Inflammatory macrophage (primary cell): Measurements from ENCODE around the gene IGF2BP3.

Experiments used
- DNase-seq, 2 donors: peaks; one replicate each; pipeline ENCODE4 v3.0.0-alpha.2; 2020 to 2022

The IGF2BP3 gene

DNA sequence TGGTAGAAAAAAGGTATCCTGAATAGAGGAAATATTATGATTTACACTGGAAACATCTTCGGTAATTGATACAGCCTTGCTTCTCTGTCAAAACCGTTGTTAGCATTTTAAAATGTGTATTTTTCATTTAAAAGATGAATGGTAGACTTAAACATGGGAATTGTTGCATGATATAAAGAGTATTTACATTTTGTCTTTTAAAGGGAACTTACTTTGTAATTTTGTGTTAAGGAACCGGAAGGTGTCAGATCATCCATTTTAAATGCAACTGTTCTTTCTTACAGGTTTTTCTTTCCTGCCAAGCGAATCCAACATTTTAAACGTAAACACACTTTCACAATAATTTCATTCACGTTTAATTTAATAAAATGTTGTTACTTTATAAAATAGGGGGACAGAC lies 1.8 kb upstream of the IGF2BP3 start:
- DNase-seq, result no peak

DNA sequence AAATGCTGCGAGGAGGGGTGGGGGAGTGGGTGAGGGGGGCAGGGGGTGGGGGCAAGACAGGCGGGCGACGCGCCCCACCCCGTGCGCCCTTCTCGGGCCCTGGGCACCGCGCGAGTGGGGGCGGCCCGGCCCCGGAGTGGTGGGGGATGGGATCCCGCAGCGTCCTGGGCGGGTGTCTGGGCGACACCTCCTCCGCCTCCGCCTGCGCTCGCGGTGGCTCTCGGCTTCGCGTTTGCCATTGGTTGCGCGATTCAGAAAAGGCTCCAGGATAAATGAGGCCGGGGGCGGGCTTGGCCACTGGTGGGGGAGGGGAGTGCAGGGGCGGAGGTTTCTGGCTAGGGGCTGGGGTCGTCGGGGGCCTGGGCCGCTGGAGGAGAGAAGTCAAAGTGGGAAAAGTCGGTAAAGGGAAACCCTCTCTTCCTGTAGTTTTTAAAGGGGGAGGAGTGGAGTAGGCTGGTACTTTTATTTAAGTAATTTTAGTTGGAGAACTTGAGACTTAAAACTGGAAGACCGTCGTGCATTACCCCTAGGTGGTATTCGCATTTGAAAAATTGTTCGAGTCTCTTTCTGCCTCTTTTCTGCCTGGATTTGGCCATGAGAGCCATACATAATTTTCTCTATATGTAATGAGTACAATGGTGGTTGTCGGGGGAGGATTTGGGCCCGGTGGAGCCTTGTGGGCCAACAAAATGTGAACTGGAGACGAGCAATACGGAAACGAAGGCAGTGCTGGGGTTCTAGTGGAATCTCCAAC lies 992 bp upstream of the IGF2BP3 start:
- no peak for DNase-seq

DNA sequence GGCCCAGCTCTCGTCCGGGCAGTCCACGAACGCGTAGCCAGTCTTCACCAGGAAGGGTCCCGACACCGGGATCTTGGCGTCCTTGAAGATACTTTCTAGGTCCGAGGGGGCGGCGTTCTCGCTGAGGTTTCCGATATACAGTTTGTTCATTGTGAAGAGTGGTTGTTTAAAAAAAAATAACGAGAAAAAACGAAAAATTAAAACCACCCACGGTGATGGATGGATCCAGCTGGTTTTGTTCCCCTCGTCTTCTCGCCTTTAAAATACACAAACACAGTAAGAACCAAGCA lies 385 bp downstream of the IGF2BP3 start:
- no peak for DNase-seq

DNA sequence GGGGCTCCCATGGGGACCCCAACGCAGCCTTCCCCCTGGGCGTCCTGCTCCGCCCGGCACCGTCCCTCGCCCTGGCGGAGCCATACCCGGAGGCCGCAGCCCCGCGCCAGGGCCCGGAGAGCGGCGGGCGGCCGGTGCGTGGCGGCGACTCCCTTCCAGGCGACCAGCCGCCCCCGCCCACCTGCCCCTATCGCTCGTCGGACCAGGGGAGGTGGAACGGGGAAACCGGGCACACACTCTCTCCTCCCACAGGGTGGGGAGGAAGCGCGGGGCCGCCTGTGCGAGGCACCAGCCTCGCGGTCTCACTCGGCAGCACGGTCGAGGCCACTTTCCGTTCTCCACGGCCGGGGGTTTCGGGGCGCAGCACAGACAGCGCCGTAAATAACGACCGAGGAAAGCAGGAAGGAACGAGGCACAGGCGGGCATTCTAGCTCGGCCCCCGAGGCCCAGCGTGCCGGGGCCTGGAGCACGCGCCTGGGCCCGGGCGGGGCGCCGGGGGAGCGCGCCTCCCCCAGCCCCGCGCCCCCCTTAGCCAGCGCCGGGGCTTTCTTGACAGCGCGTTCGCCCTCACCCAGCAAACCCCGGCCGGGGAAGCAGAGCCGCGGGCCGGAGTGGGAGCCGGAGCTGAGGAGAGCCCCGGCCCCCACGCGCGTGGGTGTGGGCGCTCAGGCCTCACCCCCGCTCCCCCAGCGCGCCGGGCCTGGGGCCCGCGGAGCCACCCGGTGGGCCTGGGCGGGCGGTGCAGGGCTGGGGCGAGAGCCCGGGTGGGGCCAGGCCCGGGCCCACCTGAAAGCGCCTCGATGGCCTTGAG lies 936 bp downstream of the IGF2BP3 start:
- no peak for DNase-seq

DNA sequence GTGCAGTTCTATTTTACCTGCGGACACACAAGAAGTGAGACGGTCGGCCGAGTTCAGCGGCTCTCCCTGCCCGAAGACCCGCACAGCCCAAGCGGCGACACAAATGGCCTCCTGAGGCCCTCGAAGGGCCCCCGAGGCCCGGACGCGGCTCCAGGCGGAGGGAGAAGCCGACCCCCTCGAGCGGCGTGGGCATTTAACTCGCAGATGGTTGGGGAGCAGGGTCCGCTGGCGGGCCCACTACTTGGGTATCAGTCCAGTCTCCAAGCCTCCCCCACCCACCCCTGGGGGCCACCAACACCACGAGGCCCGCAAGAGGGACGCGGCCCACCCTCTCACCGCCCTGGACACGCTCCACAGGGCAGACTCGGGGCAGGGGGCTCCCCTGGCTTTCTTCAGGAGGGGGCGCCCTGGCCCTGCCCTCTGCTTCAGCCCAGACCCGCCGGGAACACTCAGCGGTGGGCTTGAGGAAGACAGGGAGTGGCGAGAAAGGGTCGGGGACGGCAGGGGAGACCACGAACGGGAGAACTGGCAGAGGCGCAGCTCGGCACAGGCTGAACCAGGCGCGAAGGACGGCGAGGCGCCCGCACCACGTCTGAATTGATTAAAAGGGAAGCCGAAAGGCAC lies 1.7 kb downstream of the IGF2BP3 start:
- no peak for DNase-seq

DNA sequence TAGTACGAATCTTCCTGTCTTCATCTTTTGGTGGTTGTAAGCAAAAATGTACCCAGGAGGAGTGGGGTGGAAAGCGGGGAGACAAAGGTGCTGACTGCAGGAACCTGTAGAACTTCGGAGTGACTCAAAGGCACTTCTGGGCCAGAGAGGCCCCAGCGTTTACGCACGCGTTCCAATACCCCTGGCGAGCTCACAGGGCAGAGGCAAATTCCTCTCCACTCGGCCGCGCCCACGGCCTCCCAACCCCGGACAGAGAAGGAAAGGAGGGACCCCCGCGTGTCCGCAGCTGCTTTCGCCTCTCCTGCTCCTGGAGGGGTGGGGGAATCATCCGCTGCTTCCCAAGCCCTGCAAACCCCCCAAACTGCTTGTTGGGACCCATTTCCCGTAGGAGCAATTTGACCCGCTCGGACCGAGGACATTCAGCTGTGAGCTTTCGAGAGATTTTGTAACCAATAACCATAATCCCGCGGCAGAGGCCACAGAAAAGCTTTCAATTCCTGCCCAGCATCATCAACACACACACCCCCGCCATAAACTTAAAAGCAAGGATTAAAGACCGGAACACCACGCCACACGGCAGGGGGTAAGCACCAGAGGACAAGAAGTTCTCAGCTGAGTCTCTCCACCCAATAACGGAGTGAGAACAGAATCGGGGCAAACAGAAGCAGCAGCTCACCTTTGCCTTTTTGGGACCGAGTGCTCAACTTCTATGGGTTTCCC lies 2.3 kb downstream of the IGF2BP3 start:
- DNase-seq, result no peak

DNA sequence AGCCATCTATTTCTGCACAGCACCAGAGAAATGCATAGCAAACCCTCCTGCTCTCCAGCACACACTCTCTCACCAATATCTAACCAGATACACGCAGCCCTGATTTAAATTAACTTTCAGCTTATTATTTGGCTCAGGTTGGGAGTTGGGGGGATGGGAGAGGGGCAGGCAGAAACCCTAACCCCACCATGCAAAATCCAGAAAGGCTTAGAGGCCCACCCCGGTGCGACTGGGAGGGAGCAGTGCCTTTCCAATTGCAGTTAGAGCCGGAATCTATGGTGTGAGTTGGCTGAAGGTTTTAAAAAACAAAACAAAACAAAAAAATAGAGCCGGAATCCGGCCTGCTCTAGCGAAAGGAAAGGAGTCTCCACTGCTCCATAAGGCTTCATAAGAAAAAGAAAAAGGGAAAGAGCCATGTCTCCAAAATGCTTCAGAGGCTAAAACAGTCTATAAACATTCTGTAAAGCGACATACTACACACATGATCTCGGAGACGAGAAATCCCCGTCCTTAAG lies 2.9 kb downstream of the IGF2BP3 start:
- DNase-seq, result no peak

DNA sequence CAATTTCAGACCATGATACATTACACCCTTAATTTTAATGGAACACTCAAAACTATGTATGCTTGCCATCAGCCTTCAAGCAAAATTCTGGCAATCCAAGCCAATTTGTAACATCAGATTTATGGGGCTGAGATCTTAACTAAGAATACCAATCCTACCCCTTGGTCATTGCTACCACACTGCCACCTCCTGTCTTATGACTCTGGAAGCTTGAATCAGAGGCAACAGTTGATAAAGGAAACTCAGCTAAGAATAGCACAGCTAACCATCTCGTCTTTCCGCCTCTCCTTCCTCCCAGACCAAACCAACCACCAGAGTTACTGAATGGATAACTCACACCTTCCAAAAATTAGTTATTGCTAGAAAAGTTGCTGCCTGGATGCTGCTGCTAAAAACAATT lies 7.4 kb downstream of the IGF2BP3 start:
- DNase-seq, result peak in 1 of 2 donors; percentile 39

DNA sequence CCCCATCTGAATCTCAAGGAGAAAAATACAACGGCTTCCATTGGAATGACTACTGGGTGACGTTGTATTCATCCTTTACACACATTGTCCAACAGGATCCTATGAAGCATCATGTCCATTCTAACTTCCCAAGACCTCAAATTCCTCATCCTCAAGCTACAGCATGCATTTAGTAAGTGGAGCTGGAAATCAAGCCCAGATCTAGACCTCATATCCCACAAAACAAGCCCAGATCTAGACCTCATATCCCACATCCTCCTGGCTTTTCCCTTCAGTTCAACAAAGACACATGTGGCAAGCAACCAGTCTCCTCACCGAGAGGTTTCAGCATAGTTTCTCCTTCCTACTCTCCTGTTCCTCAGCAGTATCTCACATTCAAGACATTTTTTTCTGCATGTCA lies 12.2 kb downstream of the IGF2BP3 start:
- DNase-seq, result no peak

DNA sequence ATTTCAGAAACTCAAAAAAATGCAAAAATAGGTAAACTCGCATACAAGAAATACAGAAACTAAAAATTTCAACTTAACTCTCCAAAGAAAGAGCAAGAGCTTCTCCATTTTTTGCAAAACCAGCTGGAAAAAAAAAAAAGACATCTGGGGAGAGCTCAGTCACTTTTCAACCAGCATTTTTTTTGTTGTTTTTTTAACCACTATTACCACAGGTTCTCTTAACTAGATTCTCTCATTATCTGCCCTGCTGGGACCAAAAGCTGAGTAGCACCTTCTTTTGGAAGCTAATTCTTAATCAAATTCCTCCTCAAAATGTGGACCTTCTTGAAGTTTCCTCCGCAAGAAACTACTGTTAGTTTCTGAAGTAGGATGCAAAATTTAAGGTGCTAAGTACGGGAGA lies 14.2 kb downstream of the IGF2BP3 start:
- no peak for DNase-seq

DNA sequence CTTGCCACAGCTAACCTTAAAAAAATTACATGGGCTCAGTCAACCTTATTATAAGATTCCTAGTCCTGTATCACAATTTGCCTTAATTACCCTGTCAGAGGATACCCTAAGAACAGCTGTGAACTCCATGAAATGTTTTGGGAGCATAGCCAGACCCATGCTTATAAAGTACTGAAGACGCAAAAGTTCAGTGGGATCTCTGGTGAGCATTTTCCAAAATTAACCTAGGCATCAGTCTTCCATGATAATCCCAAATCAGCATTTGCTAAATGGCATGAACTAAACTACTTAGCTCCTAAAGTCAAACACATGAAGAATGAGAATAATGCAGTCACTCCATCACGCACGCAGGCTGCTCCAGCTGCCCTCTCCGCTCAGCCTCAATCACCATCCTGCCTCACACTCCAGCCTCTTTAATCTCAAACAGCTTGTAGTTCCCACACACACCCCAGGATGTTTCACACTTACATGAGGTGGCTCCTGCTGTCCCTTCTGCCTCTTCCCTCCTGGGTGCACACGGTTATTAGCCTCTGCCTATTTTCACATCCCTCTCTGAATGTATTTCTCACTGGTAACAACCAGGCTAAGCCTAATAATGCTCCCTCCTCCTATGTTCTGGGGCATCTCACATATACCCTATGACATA lies 15.3 kb downstream of the IGF2BP3 start:
- no peak for DNase-seq

DNA sequence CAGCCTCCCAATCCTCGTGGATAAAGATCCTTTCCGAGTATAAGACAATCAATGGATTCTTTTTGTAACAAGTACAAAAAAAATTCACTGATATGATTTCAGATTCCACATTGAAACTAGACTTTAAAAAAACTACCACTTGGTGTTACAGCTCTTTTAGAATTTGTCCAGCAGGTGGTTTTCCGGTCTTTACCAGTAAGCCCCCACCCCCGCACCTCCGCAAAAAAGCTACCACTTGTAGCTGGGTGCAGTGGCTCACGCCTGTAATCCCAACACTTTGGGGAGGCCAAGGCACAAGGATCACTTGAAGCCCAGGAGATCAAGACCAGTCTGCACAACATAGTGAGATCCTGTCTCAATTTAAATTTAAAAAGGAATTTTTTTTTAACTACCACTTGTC lies 19.8 kb downstream of the IGF2BP3 start:
- no peak for DNase-seq

DNA sequence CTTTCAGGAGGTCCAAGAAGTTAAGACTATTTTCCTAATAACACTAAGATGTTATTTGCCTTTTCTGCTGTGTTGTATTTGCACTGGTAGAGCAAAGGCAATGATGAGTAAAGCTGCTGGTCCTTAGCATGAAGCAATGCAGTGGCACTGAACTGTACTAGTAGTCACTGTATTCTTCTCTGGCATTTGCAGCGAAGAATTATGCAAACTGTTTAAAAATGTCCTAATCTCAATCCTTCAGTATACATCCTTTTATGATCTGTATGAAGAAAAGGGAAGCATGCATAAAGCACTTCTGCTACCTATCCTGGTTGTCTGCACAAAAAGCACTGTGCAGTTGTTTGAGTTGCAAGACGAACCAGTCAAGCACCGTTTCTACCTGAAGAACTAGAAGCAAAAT lies 20.4 kb downstream of the IGF2BP3 start:
- DNase-seq, result peak; percentile 32 to 60

DNA sequence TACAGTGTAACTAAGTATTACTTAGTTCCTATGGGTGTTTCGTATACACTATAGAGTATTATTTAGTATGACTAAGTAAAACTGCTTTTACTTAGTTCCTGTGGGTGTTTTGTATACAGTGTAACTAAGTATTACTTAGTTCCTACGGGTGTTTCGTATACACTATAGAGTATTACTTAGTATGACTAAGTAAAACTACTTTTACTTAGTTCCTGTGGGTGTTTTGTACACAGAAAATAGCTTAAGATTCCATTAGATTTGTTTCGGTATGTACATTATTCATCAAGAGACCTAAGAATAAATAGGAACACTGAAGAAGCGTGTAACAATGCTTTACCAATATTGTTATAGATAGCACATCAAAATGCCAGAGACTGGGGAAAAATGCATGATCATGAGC lies 25.0 kb downstream of the IGF2BP3 start:
- no peak for DNase-seq

DNA sequence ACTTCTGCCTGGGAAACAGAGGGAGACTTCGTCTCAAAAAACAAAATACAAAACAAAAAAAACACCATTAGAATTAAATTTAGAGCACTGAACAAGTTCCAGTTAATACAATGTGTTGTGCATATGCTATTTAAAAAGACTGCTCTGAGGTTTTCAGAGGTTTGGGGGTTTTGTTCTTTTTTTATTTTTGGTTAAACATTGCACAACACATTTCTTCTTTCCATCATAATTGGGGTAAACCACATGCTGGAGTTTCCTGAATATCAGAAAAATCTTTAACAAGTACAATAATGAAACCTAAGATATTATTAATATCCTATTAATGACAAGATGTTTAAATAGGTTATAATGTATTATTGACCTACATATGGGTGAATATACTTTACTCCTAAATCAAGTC lies 26.3 kb downstream of the IGF2BP3 start:
- DNase-seq, result no peak

DNA sequence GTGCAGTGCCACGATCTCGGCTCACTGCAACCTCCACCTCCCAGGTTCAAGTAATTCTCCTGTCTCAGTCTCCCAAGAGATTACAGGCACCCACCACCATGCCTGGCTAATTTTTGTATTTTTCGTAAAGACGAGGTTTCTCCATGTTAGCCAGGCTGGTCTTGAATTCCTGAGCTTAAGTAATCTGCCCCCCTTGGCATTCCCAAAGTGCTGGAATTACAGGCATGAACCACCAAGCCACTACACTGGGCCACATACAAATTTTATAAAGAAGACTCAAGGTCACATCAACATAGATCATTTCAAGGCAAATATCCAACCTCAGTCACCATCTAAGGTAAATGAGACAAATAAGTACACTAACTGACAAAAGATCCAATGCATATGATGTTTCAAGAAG lies 32.1 kb downstream of the IGF2BP3 start:
- DNase-seq, result no peak

DNA sequence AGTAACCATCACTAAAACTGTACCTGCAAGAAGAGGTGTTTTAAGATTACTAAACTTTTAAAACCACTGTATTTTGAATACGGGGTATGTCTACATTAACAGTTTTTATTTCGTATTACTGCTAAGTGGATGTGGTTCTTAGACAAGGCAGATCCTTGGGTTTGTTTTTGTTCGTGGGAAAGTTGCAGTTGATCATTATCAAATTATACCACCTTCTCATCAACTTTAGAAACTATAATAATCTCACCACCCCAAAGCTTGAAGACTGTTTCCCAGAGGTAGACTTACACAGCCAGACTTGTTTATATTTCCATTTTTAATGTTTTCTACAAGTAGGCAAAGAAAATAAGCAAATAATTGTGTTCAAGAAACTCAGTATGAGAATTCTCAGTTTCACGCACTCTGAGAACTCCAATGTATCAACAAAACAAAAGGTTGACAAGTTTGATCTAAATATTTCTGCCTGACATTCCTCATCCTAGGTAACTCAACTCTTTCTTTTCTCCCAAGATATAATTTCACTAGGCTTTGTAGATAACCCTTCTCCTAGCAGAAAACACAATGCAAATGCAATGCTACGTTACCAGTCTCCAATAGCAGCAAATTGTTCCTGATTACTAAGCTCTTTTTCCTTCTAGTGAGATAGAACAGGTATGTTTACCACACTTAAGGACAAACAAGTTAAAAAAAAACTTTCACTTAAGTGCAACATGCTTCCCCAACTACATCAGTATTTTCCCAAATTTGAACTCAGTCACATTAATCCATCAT lies 36.0 kb downstream of the IGF2BP3 start:
- DNase-seq, result no peak

DNA sequence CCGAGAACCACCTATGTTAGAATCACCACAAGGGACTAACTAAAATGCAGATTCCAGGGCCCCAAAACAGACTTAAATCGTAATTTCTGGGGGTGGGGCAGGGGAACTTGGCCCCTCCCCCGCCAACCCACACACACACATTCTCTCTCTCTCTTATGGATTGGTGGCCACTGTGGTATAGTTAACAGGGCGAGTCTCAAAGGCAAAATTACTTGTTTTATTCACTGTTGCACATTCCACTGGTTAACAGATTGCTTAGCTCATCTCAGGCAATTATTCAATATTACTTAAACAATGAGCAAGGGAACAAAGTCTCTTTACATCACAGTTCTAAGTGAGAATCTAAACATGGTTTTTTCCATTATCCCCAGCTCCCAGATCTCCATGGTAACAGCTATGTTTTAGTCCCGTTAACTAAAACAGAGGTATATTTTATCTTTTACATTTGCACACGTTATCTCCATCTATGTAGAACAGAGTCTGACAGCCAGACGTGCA lies 38.5 kb downstream of the IGF2BP3 start:
- DNase-seq, result no peak

DNA sequence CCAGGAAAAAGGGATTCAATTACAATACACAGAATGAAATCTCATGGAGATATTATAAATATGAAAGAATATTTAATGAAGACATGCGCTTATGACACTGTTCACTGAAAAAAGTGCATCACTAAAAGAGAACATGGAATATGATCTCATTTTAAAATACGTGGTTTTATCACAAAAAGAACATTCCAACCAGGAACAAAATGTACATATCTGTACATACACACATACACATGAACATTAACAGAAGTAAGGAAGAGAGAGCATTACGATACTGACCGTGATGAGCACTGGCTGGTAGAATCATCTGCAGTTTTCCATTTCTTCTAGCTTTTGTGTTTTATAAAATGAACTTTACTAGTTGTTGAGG lies 39.4 kb downstream of the IGF2BP3 start:
- DNase-seq, result no peak

DNA sequence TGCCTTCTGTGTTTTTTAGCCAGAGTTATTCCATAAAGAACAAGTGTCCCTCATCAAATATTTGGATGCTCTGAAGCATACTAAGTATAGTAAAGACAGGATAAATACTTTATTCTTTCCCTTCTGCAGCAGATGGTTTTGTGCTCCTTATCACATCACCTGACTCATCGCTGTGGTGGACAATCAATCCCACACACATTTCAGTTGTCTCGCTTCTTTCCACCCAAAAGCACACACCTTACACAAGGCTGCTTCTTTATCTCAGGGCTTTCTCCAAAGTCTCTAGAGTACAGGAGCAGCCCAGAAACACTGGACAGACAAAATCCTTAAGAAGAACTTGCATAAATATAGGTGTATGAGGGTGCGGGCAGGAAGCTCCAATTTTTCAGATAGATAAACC lies 43.4 kb downstream of the IGF2BP3 start:
- DNase-seq, result no peak

DNA sequence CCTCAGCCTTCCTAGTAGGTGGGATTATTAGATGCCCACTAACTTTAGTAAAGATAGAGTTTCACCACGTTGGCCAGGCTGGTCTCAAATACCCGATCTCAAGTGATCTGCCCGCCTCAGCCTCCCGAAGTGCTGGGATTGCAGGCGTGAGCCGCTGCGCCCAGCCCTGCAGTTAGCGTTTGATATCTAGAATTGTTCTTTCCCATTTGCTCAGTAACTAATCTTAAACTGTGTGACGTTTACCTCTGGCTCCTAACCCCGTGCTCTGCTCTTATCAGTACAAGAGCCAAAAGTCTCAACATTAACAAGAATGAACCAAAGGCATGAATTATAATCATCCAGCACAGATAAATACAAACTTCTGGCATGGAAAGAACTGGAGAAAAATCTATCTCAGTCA lies 47.4 kb downstream of the IGF2BP3 start:
- DNase-seq, result no peak

DNA sequence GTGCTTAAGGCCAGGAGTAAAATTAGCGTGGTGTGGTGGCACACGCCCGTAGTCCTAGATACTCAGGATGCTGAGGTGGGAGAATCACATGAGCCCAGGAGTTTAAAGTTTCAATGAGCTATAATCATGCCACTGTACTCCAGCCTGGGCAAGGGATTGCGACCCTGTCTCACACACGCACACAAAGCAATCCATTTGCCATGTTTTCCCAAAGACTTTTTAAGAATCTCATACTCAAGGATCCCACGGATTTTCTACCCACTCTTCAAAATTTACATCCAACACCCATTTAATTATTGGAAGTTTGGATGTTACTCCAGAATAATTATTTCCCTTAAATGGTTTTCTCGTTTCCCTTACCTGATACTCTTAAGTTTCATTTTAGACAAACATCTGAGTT lies 47.9 kb downstream of the IGF2BP3 start:
- DNase-seq, result no peak
